GM12892 (cell line): ENCODE measurements around the gene SCFD2.

ENCODE experiments used
- POLR2A ChIP-seq: IDR thresholded peaks from 2 replicates; pipeline ENCODE4 v1.6.1; 2011; ENCODE audit warnings: low read depth, low read length, control low read depth
- POLR2AphosphoS5 ChIP-seq: IDR thresholded peaks from 2 replicates; pipeline ENCODE4 v1.6.1; 2011; ENCODE audit warnings: low read depth, low read length, control low read depth
- TAF1 ChIP-seq: IDR thresholded peaks from 2 replicates; pipeline ENCODE4 v1.6.1; 2011; ENCODE audit warnings: low read depth, mild to moderate bottlenecking, control low read depth, low read length, borderline replicate concordance

DNA sequence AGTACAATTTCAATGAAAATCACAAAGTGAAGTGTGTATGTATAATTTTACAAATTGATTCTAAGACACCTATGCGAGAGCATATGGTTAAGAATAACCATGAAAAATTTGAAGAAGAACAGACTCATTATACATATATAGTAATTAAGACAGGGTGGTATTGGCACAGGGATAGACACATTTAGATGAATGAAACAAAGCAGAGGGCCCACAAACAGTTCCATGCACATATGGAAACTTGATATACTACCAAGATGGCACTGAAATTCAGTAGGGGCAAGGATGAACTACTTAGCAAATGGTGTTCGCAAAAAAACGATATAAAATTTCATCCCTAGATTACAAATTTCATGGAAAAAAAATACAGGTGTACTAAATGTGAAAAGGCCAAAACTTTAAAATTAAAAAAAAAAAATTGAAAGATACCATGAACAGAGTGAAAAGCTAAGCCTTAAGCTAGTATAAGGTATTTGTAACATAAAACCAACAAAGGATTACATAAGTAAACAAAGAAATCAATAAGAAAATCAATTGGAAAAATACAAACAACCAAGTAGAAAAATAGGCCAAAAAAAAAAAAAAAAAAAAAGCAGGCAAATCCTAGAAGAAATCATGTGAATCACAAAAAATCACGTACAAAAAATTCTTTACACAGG, 418.3 kb downstream of the SCFD2 start:
- TF ChIP-seq POLR2AphosphoS5 (no peak), POLR2A (no peak), TAF1 (no peak)
